HG03159 (cell line): ENCODE data around the gene CAB39L.
"Not testable (repeated sequence)": the region's sequence is repeated elsewhere in the genome, so short reads cannot be mapped to it uniquely, and the experiment has no call there.

Experiments
- ATAC-seq: cut with Tn5 transposase; IDR thresholded peaks from one replicate; pipeline ENCODE4 v1.9.1; 2021; ENCODE audit warnings: mild to moderate bottlenecking, moderate library complexity; ENCODE audit not compliant: unreplicated experiment

The CAB39L gene

DNA sequence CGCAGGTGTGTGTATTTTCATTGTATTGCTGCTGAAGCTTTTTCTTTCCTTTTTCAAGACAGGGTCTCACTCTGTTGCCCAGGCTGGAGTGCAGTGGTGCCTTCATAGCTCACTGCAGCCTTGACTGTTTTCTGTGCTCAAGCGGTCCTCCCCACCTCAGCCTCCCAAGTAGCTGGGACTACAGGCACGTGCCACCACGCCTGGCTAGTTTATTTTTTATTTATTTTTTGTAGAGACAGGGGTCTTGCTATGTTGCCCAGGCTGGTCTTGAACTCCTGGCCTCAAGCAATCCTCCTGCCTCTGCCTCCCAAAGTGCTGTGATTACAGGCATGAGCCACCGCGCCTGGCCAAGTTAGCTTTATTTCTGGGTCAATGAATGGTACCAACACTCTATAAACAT lies 149.1 kb downstream of the CAB39L start:
- ATAC-seq, result not testable (repeated sequence)

- ATAC-seq, result no peak
Observed at GRCh38 chr13:49292742-49293486, 150.9 kb downstream of the CAB39L start.

DNA sequence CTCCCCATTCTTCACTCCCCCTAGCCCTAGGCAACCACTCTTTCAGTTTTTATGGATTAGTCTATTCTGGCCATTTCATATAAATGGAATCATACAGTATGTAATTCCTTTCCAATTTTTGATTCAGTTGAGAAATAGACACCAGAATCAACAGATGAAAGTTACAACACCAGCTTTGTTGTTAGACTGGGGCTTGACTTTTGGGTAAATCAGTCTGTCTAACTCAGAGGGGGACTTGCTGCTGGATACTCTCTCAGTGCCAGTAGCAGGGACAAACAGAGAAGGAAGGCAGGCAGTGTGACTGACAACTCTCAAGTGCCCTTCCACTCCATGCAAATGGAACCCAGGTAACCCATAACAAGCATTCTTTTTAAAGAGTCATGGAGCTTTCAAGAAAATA lies 155.4 kb downstream of the CAB39L start:
- no peak for ATAC-seq

DNA sequence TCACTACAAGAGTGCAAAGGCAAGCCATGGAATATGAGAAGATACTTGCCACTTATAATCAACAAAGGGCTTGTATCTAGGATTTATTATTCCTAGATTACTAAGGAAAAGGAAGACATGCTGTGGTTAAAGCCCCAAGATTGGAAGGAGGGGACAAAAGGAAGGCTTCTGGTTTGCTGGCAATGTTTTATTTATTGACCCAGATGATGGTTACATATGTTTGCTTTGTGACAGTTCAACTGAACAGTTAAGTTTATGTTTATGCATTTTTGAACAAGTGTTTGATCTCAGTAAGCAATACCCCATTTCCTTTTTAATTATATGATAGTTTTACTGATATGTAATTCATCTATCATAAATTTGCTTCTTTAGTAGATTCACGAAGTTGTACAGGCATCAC lies 155.9 kb downstream of the CAB39L start:
- no peak for ATAC-seq

GRCh38 chr13:49279885-49280284 lies 164.0 kb downstream of the CAB39L start:
- ATAC-seq, result no peak

- no peak for ATAC-seq
Observed at GRCh38 chr13:49279112-49279511, 164.8 kb downstream of the CAB39L start.

- ATAC-seq, result no peak
Observed at GRCh38 chr13:49278211-49278610, 165.7 kb downstream of the CAB39L start.

GRCh38 chr13:49272296-49272695 lies 171.6 kb downstream of the CAB39L start:
- no peak for ATAC-seq

- ATAC-seq, result no peak
Observed at GRCh38 chr13:49271264-49271663, 172.6 kb downstream of the CAB39L start.

- no peak for ATAC-seq
Observed at GRCh38 chr13:49265822-49266221, 178.0 kb downstream of the CAB39L start.

- ATAC-seq, result no peak
Observed at GRCh38 chr13:49262634-49263033, 181.2 kb downstream of the CAB39L start.

- ATAC-seq, result no peak
Observed at GRCh38 chr13:49259586-49259985, 184.3 kb downstream of the CAB39L start.
